Retina (tissue), 1 donor: ENCODE data around the gene AQP9.
"Not testable (repeated sequence)": the region's sequence is repeated elsewhere in the genome, so short reads cannot be mapped to it uniquely, and the experiment has no call there.

Source experiments
- DNase-seq: peaks from one replicate; pipeline ENCODE4 v3.0.0-alpha.2; 2016

AQP9 gene

GRCh38 chr15:58138106-58138505, at the start of gene AQP9:
Gene AQP9 (plus strand): TSS chr15:58138381. CDS start chr15:58138566, 185 bp downstream.
- DNase-seq: no peak

DNA sequence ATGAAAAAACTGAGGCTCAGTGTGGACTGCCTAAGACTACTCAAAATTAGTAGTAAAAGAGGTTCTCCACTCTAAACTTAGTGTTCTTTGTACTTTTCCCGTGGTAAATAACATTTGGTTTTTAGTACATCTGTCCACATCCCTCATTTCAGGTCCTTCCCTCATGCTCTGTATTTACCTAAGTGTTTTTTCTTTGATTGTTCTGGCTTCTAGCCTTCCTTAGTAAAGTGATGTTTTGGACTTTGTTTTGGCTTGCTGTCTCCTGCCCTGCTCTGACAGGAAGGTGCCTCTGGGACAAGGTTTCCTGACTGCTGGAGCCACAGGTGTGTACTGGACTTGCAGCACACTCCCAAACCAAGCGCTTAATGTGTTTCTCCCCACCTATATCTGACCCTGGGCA, 42.8 kb upstream of the AQP9 start:
- no peak for DNase-seq

- DNase-seq: no peak
Observed at GRCh38 chr15:58096529-58097084, 41.6 kb upstream of the AQP9 start.

GRCh38 chr15:58103482-58103881, 34.7 kb upstream of the AQP9 start:
- DNase-seq: no peak

DNA sequence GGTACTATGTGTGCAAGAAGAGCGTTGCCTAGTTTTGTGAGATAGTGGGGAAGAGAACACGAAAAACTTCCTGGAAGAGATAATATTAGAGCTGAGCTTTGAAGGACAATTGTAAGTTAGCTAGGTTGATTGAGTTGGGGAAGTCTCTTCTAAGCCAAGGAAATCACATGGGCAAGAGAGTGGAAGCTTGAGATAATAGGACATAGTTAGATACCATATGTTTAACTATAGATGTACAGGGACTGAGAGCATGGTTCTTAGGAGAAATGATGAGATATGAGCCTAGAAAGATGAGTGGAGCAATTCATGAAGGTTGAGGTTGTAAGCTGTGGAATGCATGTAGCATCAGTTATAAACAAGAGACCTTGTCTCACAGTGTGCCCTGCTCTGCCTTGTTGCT, 30.1 kb upstream of the AQP9 start:
- DNase-seq: no peak

DNA sequence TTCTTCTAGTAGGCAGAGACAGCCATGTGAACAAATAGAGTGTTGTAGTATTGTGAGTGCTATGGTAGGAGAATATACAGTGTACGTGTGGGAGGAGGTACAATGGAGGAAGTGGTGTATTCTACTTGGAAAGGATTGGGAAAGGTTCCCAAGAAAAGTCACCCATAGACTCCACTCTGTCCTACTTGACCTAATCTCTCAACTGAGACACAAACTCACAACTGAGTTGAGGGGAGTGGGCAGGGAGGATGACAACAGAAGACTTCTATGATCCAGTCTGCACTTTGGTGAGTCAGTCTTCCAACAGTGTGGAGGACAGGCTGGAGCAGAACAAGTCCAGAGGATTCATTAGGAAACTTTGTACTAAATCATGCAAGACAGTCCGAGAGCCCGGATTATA, 28.8 kb upstream of the AQP9 start:
- no peak for DNase-seq

DNA sequence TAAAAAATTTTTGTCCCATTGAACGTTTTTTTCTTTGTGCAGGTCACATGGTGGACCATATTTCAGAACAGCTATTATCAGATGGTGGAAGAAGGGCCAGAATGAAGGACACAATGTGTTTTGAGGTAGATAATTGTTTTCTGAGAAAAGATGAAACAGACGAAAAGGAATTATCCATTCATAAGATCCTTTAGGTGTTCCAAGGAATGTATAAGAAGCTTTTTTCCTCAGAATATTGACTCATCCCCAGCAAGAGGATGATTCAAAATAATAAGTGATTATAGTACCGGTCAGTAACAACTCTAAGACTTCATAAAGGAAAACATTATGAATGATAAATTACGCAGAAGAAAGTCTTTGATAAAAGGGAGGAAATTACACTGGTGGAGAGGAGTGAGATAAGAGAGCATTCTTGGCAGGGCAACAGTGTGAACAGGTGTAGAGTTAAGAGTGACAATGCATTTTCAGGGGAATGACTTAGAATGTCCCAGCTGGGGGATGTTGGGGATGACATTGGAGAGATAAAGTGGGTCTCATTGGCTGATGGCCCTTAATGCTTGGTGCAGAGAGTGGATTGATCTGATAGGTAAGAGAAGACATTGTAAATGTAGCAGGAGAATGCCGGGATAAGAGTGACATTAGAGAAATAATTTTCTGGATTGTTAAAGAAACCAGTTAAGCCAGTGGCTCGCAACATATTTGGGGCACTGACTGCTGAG, 27.0 kb upstream of the AQP9 start:
- no peak for DNase-seq

DNA sequence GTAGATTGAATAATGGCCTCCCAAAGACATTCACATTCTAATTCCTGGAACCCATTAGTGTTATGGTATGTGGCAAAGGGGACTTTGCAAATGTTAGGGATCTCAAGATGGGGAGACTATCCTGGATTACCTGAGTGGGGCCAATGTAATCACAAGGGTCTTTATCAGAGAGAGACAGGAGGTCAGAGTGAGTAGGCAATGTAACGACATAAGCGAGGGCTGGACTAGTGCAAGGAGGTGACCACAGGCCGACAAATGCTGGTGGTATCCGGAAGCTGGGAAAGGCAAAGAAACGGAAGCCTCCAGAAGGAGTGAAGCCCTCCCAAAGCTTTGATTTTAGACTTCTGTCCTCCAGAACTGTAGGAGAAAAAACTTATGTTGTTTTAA, 26.5 kb upstream of the AQP9 start:
- no peak for DNase-seq

GRCh38 chr15:58113358-58113757, 24.8 kb upstream of the AQP9 start:
- DNase-seq: not testable (repeated sequence)

DNA sequence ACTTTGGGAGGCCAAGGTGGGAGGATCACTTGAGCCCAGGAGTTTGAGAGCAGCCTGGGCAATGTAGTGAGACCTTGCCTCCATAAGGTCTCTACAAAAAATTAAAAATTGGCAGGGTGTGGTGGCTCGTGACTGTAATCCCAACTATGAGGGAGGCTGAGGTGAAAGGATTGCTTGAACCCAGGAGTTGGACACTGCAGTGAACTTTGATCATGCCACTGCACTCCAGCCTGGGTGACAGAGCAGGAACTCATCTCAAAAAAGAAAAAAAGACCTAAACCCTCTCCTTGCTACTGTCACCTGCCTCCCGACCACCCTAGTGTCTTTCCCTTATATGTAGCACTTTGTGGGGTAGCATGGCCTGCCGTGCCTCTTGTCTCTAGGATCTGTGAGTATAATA, 23.8 kb upstream of the AQP9 start:
- no peak for DNase-seq

DNA sequence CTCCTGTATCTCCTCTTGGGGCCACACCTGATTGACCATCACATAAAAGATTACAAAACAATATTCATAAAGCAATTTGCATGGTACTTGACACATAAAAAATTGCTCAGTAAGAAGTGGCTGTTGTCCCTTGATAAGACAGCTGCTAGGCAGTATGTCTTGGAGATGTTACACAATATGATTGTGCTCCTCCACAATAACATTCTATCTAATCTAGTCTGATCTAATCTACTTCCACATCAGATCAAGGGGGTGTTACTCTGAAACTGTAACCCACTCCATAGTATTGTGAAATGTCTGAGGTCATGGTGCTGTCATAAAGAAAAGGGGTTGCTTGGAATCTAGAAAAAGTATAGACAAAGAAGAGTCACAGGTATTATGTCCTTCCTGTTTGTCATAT, 23.4 kb upstream of the AQP9 start:
- no peak for DNase-seq

GRCh38 chr15:58115692-58116091, 22.5 kb upstream of the AQP9 start:
- no peak for DNase-seq

DNA sequence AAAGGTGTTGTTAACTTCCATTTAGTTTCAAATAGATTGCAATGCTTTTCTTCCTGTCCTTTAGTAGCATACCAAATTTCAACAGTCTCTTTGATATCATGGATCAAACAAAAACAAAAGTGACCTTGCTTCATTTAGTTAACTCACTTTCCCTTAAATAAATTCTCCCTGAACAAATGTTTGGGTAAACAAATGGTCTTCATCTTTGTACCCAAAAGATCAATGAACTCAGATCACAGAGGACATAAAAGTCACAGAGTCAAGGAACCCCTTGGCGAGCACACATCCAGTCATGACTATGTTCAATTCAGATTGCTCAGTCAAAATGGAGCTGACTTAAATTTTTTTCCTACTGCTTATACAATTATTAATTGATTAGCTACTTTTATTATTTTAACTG, 20.6 kb upstream of the AQP9 start:
- DNase-seq: no peak

DNA sequence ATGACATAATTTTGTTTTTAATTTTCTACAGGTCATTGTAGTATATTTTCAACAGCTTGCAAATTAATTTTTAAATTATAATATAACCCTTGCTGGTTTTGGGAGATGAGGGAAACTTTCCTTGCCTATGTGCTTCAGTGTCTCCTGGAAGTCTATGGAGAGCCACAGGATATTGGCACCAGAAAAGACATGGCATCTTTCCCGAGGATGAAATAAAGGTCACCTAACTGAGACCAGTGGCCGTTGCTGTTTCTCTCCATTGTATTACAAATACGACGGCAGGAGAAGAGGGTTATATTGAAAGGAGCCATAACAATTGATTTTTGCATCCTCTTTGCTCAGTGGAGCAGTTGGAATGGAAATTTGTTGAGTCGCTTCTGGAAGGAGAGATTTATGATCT, 19.9 kb upstream of the AQP9 start:
- no peak for DNase-seq

DNA sequence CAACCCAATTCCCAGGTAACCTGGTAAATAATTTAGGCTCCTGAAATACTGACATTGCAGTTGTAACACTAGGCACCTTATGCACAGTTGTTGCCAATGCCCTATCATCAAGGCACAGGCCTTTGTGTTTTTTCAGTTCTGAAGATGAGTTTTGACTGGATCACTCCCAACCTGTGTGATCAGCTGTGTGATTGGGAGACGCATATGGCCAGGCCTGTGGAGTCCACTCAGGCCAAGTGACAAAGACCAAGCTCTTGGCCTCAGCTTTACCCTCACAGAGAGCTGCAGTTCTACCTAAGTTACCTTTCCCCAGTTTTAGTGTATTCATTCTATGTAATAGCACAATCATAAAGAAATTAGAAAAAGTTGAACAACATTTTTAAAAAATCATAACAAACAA, 19.2 kb upstream of the AQP9 start:
- DNase-seq: no peak

GRCh38 chr15:58124585-58124984, 13.6 kb upstream of the AQP9 start:
- no peak for DNase-seq

GRCh38 chr15:58125333-58125732, 12.8 kb upstream of the AQP9 start:
- no peak for DNase-seq

GRCh38 chr15:58134886-58135285, 3.3 kb upstream of the AQP9 start:
- no peak for DNase-seq

DNA sequence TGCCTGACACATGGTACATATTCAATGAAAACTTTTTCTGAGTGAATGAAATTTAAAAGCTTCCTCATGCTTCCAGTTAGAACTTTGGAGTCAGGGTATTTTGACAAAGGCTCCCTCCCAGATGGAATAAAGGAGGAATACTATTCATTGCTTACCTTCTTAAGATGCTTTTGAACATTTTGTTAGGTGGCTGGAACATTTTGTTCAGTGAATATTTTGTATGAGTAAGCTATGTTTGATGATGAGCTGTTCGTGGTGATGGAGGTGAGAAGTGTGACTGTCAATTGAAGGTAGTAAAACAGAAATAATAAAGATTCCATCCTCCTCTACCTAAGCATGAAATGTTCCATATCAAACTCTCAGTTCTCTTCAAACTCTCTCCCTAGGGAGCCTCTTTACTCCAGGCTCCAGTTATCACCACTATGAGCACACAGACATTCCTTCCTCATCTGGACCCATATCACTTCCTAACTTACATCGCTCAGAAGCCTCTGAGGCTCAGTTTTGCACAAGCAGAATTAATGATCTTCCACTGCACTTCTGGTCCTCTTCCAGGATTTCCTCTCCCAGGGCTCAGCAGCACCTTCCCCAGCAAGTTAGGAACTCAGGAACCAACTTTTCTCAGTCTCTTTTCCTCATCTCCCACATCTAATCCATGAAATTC, 2.5 kb upstream of the AQP9 start:
- DNase-seq: no peak

GRCh38 chr15:58136731-58137130, 1.4 kb upstream of the AQP9 start:
- no peak for DNase-seq

- DNase-seq: no peak
Observed at GRCh38 chr15:58137686-58138085, 495 bp upstream of the AQP9 start.

DNA sequence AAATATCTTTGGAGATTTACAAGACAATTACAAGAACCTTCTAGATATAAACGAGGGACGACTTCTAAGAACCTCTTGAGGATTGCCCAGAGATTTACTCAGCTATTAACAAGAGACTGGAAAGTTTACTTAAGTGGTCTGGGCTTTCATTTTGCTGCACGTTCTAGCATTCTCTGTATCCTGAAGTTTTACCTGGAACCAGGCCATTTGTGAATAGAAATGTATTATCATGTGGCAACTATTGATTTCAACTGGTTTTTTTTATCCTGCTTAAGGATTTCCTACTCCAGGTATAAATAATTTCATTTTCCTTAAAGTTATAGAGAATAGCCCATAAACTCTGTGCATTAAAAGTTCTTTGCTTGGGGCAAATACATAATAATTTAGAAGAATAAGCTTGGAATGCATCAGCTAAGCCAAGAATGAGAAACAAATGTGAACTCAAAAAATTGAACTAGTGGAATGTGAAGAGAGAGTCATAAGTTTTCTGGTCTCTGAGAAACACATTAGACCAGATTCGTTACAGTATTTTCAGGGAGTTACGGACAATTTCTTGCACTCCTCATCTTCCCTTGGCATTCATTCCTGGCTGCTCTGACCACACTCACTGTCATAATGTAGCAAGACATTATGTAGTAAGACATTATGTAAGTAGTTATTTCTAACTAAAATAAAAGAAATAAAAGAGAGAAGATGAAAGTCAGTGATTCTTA, 1.3 kb downstream of the AQP9 start:
- DNase-seq: no peak

GRCh38 chr15:58139989-58140522, 1.9 kb downstream of the AQP9 start:
- DNase-seq: no peak

DNA sequence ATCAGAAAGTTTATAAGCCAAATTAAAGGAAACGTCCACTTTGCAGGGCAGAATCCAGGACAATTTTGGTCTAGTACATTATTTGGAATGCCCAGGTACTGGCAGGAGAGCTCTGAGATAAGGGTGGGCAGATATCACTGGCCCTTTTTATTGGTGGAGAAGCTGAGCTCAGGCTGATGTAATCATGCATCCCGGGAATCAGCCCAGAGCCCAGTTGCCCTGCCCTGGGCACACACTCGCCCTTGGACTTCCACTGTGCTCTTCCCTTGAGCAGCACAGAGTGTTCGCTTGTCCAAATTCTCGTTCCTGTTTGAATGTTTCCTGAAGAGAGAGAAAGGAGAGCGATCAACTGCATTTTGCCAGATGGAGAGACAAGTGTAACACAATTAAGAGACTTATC, 3.7 kb downstream of the AQP9 start:
- DNase-seq: no peak
